ENCODE data around the gene SYT7. TPM values are rescaled to one million over a fixed set of nuclear protein-coding genes. Genes with fewer than 3 reads are reported as not detected.

SYT7 gene
- total and polyA plus RNA-seq, 4 donors, result 2.1 to 114 (median 30.8) TPM

- DNase-seq (ENCODE audit: low spot score), result no peak
- H3K4me1 ChIP-seq (ENCODE audit: control insufficient read depth in 4 of 4, insufficient read depth in 4 of 4, low read length in 3 of 4), result peaks cover 11 to 25% (median 18%) of the 10 kb centered on the region in 4 donors
- TF ChIP-seq YY1 (IDR thresholded peaks at IDR 0.05) (no peak), NR2F2 (IDR thresholded peaks at IDR 0.05) (peak; percentile 53), RXRA (IDR thresholded peaks at IDR 0.05) (peak in 1 of 2 donors; percentile 29), GABPA (IDR thresholded peaks at IDR 0.05 in 1 of 2, conservative IDR thresholded peaks at IDR 0.05 in 1 of 2) (no peak), HNF4A (conservative IDR thresholded peaks at IDR 0.05) (no peak)
These were observed 86.4 kb downstream of the SYT7 start for GRCh38 chr11:61494381-61494961.

GRCh38 chr11:61491736-61492395 lies 89.0 kb downstream of the SYT7 start:
- 91% methylated on average over 12 of the region's 12 CpGs for WGBS
- no peaks in the 10 kb centered on the region for H3K9me3 ChIP-seq (ENCODE audit: control insufficient read depth in 4 of 4, low read length in 3 of 4)
- H3K4me3 ChIP-seq (ENCODE audit: low read depth in 1 of 3, low read length in 3 of 3), result no peak overlapping the region
- H3K4me1 ChIP-seq (ENCODE audit: control insufficient read depth in 4 of 4, insufficient read depth in 4 of 4, low read length in 3 of 4), result peaks cover 16 to 37% (median 29%) of the 10 kb centered on the region in 4 donors
- no peaks in the 10 kb centered on the region for H3K27me3 ChIP-seq (ENCODE audit: control insufficient read depth in 4 of 4, insufficient read depth in 4 of 4, low read length in 3 of 4)
- H3K27ac ChIP-seq (ENCODE audit: low read depth in 1 of 2, low read length in 2 of 2), result no peak overlapping the region
- no peaks in the 10 kb centered on the region for H3K36me3 ChIP-seq (ENCODE audit: control insufficient read depth in 4 of 4, insufficient read depth in 3 of 4, low read depth in 1 of 4, low read length in 3 of 4)
- no peak for DNase-seq (ENCODE audit: low spot score)
- TF ChIP-seq HNF4G (IDR thresholded peaks at IDR 0.05) (no peak), RAD21 (IDR thresholded peaks at IDR 0.05) (no peak), RXRA (IDR thresholded peaks at IDR 0.05) (no peak), ZBTB33 (IDR thresholded peaks at IDR 0.05) (no peak), SP1 (IDR thresholded peaks at IDR 0.05) (no peak), FOXA2 (IDR thresholded peaks at IDR 0.05) (no peak), EGR1 (IDR thresholded peaks at IDR 0.05; ENCODE audit: low read depth in 2 of 2) (no peak), FOXA1 (IDR thresholded peaks at IDR 0.05) (no peak), MAX (IDR thresholded peaks at IDR 0.05) (no peak), HNF4A (conservative IDR thresholded peaks at IDR 0.05) (no peak), CTCF (IDR thresholded peaks at IDR 0.05; ENCODE audit: low read depth, low read length, missing input control) (no peak), REST (IDR thresholded peaks at IDR 0.05) (no peak), NR2F2 (IDR thresholded peaks at IDR 0.05) (no peak), TAF1 (conservative IDR thresholded peaks at IDR 0.05) (no peak), YY1 (IDR thresholded peaks at IDR 0.05) (no peak)
- no peak overlapping the region for H3K9ac ChIP-seq (ENCODE audit: low read depth in 1 of 2, low read length in 2 of 2)

More at GRCh38 chr11:61494381-61494961, 86.4 kb downstream of the SYT7 start:
- Histone ChIP-seq H3K4me3 (ENCODE audit: low read depth in 1 of 3, low read length in 3 of 3) (no peak overlapping the region), H3K9ac (ENCODE audit: low read depth in 1 of 2, low read length in 2 of 2) (no peak overlapping the region), H3K9me3 (ENCODE audit: control insufficient read depth in 4 of 4, low read length in 3 of 4) (no peaks in the 10 kb centered on the region), H3K36me3 (ENCODE audit: control insufficient read depth in 4 of 4, insufficient read depth in 3 of 4, low read depth in 1 of 4, low read length in 3 of 4) (no peaks in the 10 kb centered on the region), H3K27ac (ENCODE audit: low read depth in 1 of 2, low read length in 2 of 2) (no peak overlapping the region), H3K27me3 (ENCODE audit: control insufficient read depth in 4 of 4, insufficient read depth in 4 of 4, low read length in 3 of 4) (no peaks in the 10 kb centered on the region)
- WGBS, result 50% methylated on average over 9 of the region's 9 CpGs

Measured in liver (tissue), 9 donors.